HG02884 (cell line): ENCODE results near the gene SIGLEC9.

ENCODE experiments used
- ATAC-seq: cut with Tn5 transposase; IDR thresholded peaks from one replicate; pipeline ENCODE4 v1.9.1; 2021; ENCODE audit warnings: mild to moderate bottlenecking, moderate library complexity; ENCODE audit not compliant: unreplicated experiment

The SIGLEC9 gene

GRCh38 chr19:51122112-51122981 lies 2.4 kb upstream of the SIGLEC9 start:
- no peak for ATAC-seq

GRCh38 chr19:51123381-51123800 lies 1.3 kb upstream of the SIGLEC9 start:
- no peak for ATAC-seq

- ATAC-seq: no peak
Observed at GRCh38 chr19:51123802-51124201, 904 bp upstream of the SIGLEC9 start.

- ATAC-seq: no peak
Observed at GRCh38 chr19:51124216-51124615, 490 bp upstream of the SIGLEC9 start.

- ATAC-seq: no peak
Observed at GRCh38 chr19:51125421-51126075, 842 bp downstream of the SIGLEC9 start.

- ATAC-seq: no peak
Observed at GRCh38 chr19:51127032-51127431, 2.3 kb downstream of the SIGLEC9 start.

- ATAC-seq: no peak
Observed at GRCh38 chr19:51127755-51128154, 3.0 kb downstream of the SIGLEC9 start.

- ATAC-seq: no peak
Observed at GRCh38 chr19:51128227-51128626, 3.5 kb downstream of the SIGLEC9 start.

GRCh38 chr19:51129716-51130115 lies 5.0 kb downstream of the SIGLEC9 start:
- ATAC-seq: no peak

GRCh38 chr19:51131780-51132680 lies 7.3 kb downstream of the SIGLEC9 start:
- ATAC-seq: no peak

- no peak for ATAC-seq
Observed at GRCh38 chr19:51135004-51135403, 10.3 kb downstream of the SIGLEC9 start.

- no peak for ATAC-seq
Observed at GRCh38 chr19:51135986-51136762, 11.5 kb downstream of the SIGLEC9 start.

GRCh38 chr19:51136851-51137551 lies 12.3 kb downstream of the SIGLEC9 start:
- no peak for ATAC-seq

- no peak for ATAC-seq
Observed at GRCh38 chr19:51137792-51138425, 13.2 kb downstream of the SIGLEC9 start.

GRCh38 chr19:51138549-51138979 lies 13.9 kb downstream of the SIGLEC9 start:
- ATAC-seq: no peak

- no peak for ATAC-seq
Observed at GRCh38 chr19:51139299-51140014, 14.8 kb downstream of the SIGLEC9 start.

GRCh38 chr19:51140441-51140840 lies 15.7 kb downstream of the SIGLEC9 start:
- no peak for ATAC-seq

GRCh38 chr19:51141181-51141580 lies 16.5 kb downstream of the SIGLEC9 start:
- no peak for ATAC-seq

- ATAC-seq: no peak
Observed at GRCh38 chr19:51142119-51142518, 17.4 kb downstream of the SIGLEC9 start, which contains the start of gene SIGLEC7. Gene SIGLEC7, plus strand, starts transcription at chr19:51142301. Its CDS starts 69 bp downstream, at chr19:51142370.
